Measurements from ENCODE around the gene HLA-DMB.

DNA sequence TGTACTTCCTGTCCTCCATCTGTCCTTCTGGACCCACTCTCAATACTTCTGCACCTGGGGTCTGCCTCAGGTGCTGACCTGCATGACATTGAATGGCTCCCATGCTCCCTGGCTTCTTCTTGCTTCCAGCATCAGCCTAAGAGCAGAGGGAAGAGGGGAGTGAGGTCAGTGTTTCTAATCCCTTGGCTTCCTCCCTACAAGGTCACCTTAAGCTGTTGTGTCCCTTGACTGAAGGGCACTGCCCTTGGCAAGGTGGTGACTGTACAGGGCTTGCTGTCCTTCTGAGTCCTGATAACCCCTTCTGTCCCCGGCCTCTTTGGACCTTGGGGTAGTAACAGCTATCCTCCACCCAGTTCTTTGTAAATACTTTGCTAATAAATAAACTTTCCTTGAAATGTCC is 9.6 kb downstream of the HLA-DMB start:
- TF ChIP-seq EZH2 (IDR thresholded peaks at IDR 0.05; ENCODE audit: borderline replicate concordance, low read depth, low read length, poor library complexity, severe bottlenecking) = no peak
- TF ChIP-seq, protein P1, sequence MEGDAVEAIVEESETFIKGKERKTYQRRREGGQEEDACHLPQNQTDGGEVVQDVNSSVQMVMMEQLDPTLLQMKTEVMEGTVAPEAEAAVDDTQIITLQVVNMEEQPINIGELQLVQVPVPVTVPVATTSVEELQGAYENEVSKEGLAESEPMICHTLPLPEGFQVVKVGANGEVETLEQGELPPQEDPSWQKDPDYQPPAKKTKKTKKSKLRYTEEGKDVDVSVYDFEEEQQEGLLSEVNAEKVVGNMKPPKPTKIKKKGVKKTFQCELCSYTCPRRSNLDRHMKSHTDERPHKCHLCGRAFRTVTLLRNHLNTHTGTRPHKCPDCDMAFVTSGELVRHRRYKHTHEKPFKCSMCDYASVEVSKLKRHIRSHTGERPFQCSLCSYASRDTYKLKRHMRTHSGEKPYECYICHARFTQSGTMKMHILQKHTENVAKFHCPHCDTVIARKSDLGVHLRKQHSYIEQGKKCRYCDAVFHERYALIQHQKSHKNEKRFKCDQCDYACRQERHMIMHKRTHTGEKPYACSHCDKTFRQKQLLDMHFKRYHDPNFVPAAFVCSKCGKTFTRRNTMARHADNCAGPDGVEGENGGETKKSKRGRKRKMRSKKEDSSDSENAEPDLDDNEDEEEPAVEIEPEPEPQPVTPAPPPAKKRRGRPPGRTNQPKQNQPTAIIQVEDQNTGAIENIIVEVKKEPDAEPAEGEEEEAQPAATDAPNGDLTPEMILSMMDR (conservative IDR thresholded peaks at IDR 0.05; ENCODE audit: low read depth, low read length) = no peak
